Measurements from ENCODE around the gene CMTR1.
"Not testable (repeated sequence)": the region's sequence is repeated elsewhere in the genome, so short reads cannot be mapped to it uniquely, and the experiment has no call there.

CMTR1 gene

GRCh38 chr6:37495244-37495934 is 62.4 kb downstream of the CMTR1 start:
- peak; percentile 43 to 57 for DNase-seq

- no peak for DNase-seq
Measured at GRCh38 chr6:37496951-37497885, 64.2 kb downstream of the CMTR1 start.

GRCh38 chr6:37499433-37500293 is 66.6 kb downstream of the CMTR1 start, which contains the start of gene CCDC167:
Gene CCDC167, minus strand, starts transcription at chr6:37499893. Its CDS starts 30 bp downstream, at chr6:37499863.
- DNase-seq: peak; percentile 96 to 97

- DNase-seq: no peak
Measured at GRCh38 chr6:37500294-37500608, 67.2 kb downstream of the CMTR1 start.

GRCh38 chr6:37500904-37501303 is 67.9 kb downstream of the CMTR1 start:
- not testable (repeated sequence) for DNase-seq

GRCh38 chr6:37501632-37502491 is 68.8 kb downstream of the CMTR1 start:
- DNase-seq: no peak

- peak in 1 of 2 experiments; percentile 22 for DNase-seq
Measured at GRCh38 chr6:37502703-37503291, 69.8 kb downstream of the CMTR1 start.

GRCh38 chr6:37503309-37503965 is 70.4 kb downstream of the CMTR1 start:
- no peak for DNase-seq

- no peak for DNase-seq
Measured at GRCh38 chr6:37504024-37504423, 71.0 kb downstream of the CMTR1 start.

DNA sequence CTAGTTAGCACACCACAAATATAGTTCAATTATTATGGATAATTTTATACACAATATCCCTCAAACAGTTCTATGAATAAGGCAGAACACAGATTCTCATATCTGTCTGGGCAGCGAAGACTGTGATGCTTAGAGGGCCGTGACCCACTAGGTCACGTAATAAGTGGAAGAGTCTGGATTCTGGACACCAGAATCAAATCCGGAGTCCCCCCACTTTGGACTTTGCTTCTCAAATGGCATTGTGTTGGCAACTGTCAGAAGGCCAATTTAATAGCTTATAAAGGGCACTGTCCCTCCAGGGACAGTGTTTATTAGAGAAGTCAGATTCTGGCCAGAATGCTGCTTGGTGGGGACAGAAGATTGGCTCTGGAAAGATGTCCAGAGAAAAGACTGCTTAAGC is 73.5 kb downstream of the CMTR1 start:
- no peak for DNase-seq

DNA sequence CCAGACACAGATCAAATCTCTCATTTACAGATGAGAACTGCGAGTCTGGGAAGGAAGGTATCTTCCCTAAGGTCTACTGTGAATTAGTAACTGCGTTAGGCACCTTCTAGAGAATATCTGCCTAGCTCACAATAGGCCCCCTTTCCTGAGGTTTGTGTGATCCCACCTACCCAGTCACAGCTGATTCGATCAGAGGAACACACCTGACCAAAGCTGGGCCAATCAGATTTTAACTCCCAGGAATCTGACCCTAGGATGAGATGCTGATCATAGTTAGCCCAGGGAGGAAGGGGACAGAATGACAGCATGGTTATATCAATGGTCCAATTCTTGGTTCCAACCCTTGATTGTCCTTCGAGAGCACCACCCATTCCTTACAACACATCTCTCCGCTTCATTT is 74.1 kb downstream of the CMTR1 start:
- no peak for DNase-seq

- DNase-seq: no peak
Measured at GRCh38 chr6:37507690-37508421, 74.8 kb downstream of the CMTR1 start.

DNA sequence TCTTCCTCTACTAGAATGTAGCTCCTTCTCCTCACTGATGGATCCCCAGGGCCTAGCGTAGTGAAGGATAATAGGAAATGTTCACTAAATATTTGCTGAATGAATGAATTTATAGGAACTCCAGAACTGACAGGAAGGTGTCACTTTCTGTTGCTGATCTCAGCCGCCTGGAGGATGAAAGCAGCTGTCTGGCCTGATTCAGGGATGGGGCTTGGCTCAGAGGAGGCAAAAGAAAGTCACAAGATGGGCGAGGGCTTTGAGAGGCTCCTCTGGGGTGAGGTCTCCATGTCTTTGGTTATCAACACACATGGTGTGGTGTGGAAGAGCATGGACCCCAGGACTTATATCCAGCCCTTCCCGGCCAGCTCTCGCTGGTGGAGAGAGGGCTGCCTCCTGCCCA is 78.2 kb downstream of the CMTR1 start:
- no peak for DNase-seq

DNA sequence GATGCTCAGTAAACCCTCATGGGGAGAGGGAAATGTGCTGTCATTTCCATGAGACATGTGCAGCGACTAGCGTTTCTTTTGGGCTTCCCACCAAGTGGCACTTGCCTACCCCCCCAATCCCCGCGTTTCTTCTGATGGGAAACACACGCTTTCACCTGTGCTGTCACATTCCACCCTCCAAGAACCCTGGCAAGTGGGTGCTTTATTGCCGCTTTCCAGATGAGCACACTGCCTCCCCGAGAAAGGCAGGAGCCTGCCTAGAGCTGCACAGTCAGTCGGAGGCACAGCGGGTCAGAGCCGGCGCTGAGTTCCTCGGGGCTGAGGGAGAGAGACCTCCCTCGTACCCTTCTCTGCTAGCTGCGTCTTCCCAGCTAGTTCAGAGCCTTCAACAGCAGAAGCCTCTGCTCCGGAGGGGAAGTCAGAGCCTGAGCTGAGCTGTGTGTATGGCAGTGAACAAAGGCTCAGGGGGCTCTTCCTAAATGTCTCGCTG is 78.9 kb downstream of the CMTR1 start:
- DNase-seq: no peak

DNA sequence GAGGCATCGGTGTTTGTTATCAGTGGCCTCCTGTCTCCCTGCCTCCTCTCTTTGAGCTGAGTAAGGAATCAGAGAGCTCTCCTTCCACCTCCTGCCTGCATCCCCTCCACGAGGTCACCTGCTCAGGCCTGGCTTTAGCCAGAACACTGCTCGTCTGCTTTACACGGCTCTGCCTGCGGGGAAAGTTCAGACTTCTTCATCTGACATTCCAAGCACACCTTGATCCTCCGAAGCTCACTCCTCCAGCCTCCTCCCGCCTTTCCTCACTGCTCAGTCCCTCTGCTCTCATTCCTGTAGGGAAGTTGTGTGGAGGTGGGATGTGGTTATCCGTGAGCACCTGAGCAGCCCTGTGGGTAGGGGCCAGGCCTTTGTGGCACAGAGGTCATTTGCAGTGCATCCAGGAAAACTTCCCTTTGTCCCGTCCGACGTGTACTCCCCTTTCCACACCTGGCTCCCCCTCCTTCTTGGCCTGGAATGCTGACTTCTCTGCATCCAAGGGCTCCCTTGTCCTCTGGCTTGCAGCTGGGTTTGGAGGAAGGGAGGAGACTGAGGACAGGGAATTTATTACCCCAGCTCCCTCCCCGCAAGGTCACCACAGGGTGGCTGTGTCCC is 79.5 kb downstream of the CMTR1 start:
- no peak for DNase-seq

DNA sequence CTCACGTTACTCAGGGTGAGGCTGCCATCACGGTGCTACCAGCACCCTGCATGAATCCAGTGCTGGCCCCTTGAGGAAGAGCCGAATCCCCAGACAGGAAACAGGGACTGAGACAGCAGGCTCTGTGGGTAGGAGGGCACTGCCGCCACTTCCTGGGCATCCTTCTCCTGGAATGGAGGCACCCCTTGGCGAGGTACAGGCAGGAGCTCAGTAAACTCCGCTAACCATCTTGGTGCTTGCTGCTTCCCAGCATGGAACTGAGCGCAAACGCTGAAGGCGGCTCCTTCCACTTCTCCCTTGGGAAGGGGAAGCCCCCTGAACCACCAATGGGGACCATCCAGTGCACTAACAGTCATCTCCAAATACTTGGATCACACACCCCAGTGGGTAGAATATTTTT is 80.1 kb downstream of the CMTR1 start:
- DNase-seq: no peak

- DNase-seq: no peak
Measured at GRCh38 chr6:37513576-37513975, 80.6 kb downstream of the CMTR1 start.

GRCh38 chr6:37514321-37514771 is 81.3 kb downstream of the CMTR1 start:
- DNase-seq: no peak

DNA sequence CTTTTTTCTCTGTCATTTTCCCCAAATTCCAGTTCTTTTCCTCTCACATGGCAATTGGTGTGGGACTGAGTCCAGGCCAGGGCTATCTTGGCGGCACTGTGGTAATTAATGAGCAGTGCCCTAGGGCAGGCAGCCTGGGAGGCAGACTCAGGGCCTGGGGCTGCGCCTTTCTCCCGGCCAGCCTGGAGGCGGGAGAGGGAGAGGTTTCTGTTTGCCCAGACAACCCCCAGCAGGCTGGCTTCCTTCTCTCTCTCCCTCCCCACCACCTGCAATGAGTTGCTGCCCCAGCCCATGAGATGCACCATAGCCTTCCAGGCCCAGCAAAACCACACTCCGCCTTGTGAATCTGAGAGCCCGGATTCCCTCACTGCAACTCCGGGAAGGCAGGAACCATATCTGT is 81.8 kb downstream of the CMTR1 start:
- no peak for DNase-seq

- peak; percentile 54 to 65 for DNase-seq
Measured at GRCh38 chr6:37515712-37516075, 82.7 kb downstream of the CMTR1 start.

Data from SHP77 (cell line).